Caco-2 (cell line): ENCODE results near the gene WWOX. TPM values are rescaled to one million over a fixed set of nuclear protein-coding genes. Genes with fewer than 3 reads are reported as not detected.
A peak's percentile ranks its signal among the peaks of the same experiment; 100 is the strongest.

Source experiments
- BruUV-seq: library from RNA; stranded (reverse); fragments of 400-500 nt; replicated peaks from 2 replicates; lab custom pipeline; 2021; lab: Mats Ljungman, UMichigan
- CTCF ChIA-PET: fragments of 300-600 bp; sonication (Branson Sonifier 250); formaldehyde crosslinking; loops from one replicate; lab custom pipeline; 2022; ENCODE audit warnings: antibody characterized with exemption; lab: Charles Lee
- POLR2A ChIA-PET: fragments of 300-600 bp; sonication (Branson Sonifier 250); formaldehyde crosslinking; loops from one replicate; lab custom pipeline; 2022; ENCODE audit warnings: antibody characterized with exemption; lab: Charles Lee
- DNase-seq, 2 experiments: peaks; one replicate each; pipeline versions ENCODE4 v3.0.0 to v3.0.0-alpha.2; 2020 to 2022
- H3K27me3 ChIP-seq: replicated peaks from 2 replicates; pipeline ENCODE4 v1.6.0; 2011; ENCODE audit warnings: low read length; ENCODE audit not compliant: control insufficient read depth, insufficient read depth
- H3K36me3 ChIP-seq: 2 replicates; pipeline ENCODE4 v1.5.1; 2011; ENCODE audit warnings: low read length; ENCODE audit not compliant: control insufficient read depth, insufficient read depth
- H3K4me1 ChIP-seq: fragments of 250-450 bp; sonication (Bioruptor Pico); 2 replicates; pipeline ENCODE4 v1.5.1; 2020; ENCODE audit warnings: mild to moderate bottlenecking
- H3K4me3 ChIP-seq: 2 replicates; pipeline ENCODE4 v1.5.1; 2011; ENCODE audit warnings: low read depth, mild to moderate bottlenecking, control low read depth, low read length
- H3K9me3 ChIP-seq: fragments of 250-450 bp; sonication (Bioruptor Pico); 2 replicates; pipeline ENCODE4 v1.5.1; 2020; ENCODE audit warnings: mild to moderate bottlenecking, moderate library complexity
- H3K27ac Mint-ChIP-seq: one replicate; pipeline ENCODE4 v1.8.0; 2022; ENCODE audit warnings: mixed read lengths; ENCODE audit not compliant: unreplicated experiment
- H3K27me3 Mint-ChIP-seq: one replicate; pipeline ENCODE4 v1.8.0; 2022; ENCODE audit warnings: mixed read lengths; ENCODE audit not compliant: insufficient read depth, unreplicated experiment
- H3K36me3 Mint-ChIP-seq: one replicate; pipeline ENCODE4 v1.8.0; 2022; ENCODE audit warnings: mild to moderate bottlenecking, mixed read lengths; ENCODE audit not compliant: insufficient read depth, unreplicated experiment
- H3K4me1 Mint-ChIP-seq: one replicate; pipeline ENCODE4 v1.8.0; 2022; ENCODE audit warnings: low read depth, mixed read lengths; ENCODE audit not compliant: unreplicated experiment
- H3K4me3 Mint-ChIP-seq: one replicate; pipeline ENCODE4 v1.8.0; 2022; ENCODE audit warnings: mild to moderate bottlenecking, moderate library complexity, mixed read lengths; ENCODE audit not compliant: unreplicated experiment
- H3K9me3 Mint-ChIP-seq: one replicate; pipeline ENCODE4 v1.8.0; 2022; ENCODE audit warnings: mixed read lengths; ENCODE audit not compliant: unreplicated experiment
- CTCF ChIP-seq, 2 experiments: fragments of 200-600 bp in 1 of 2; IDR thresholded peaks; 1 replicate in 1 of 2; 2 replicates in 1 of 2; pipeline versions ENCODE4 v1.5.1 to v1.8.0; 2011 to 2022; ENCODE audit warnings: antibody characterized with exemption in 1 of 2, control low read depth in 1 of 2, inconsistent platforms in 1 of 2, low read depth in 1 of 2, low read length in 1 of 2, mild to moderate bottlenecking in 1 of 2, moderate library complexity in 1 of 2; ENCODE audit not compliant: insufficient read depth in 1 of 2, severe bottlenecking in 1 of 2, unreplicated experiment in 1 of 2
- intact Hi-C: fragments of 100-400 bp; cut with micrococcal nuclease; formaldehyde crosslinking; loops from one replicate; pipeline ENCODE4 v1.10.0; 2022; ENCODE audit not compliant: unreplicated experiment
- total RNA-seq: library from RNA; stranded (reverse); gene quantifications from 2 replicates; pipeline ENCODE4 v1.2.3, GENCODE V29; 2022

WWOX gene
- total RNA-seq, 1 experiment from 2014 or later, result 45.0 TPM

GRCh38 chr16:78920621-78921020, 821.2 kb downstream of the WWOX start:
- no peak for DNase-seq
- no peaks in the 10 kb centered on the region for H3K4me1 Mint-ChIP-seq
- H3K27ac Mint-ChIP-seq, result no peak overlapping the region
- BruUV-seq, result no TSS peak
- Histone ChIP-seq H3K4me3 (no peak overlapping the region), H3K4me1 (no peaks in the 10 kb centered on the region), H3K36me3 (no peaks in the 10 kb centered on the region), H3K27me3 (no peaks in the 10 kb centered on the region), H3K9me3 (peaks cover 5% of the 10 kb centered on the region)
- no peak overlapping the region for H3K4me3 Mint-ChIP-seq
- ChIA-PET CTCF (no interaction called here), POLR2A (no interaction called here)
- no peak for TF ChIP-seq CTCF (IDR thresholded peaks at IDR 0.05; ENCODE audit: insufficient read depth in 1 of 2, low read depth in 1 of 2, low read length in 1 of 2, severe bottlenecking in 1 of 2, unreplicated experiment in 1 of 2)
- H3K36me3 Mint-ChIP-seq, result no peaks in the 10 kb centered on the region
- intact Hi-C loops, result no loop called here
- no peaks in the 10 kb centered on the region for H3K27me3 Mint-ChIP-seq
- peaks cover 29% of the 10 kb centered on the region for H3K9me3 Mint-ChIP-seq

GRCh38 chr16:78925083-78925767, 825.8 kb downstream of the WWOX start:
- peak; percentile 64 to 71 for TF ChIP-seq CTCF (IDR thresholded peaks at IDR 0.05; ENCODE audit: insufficient read depth in 1 of 2, low read depth in 1 of 2, low read length in 1 of 2, severe bottlenecking in 1 of 2, unreplicated experiment in 1 of 2)
- DNase-seq, result peak; percentile 38 to 42
- H3K27ac Mint-ChIP-seq, result no peak overlapping the region
- no peaks in the 10 kb centered on the region for H3K4me1 Mint-ChIP-seq
- peaks cover 34% of the 10 kb centered on the region for H3K9me3 Mint-ChIP-seq
- Histone ChIP-seq H3K36me3 (no peaks in the 10 kb centered on the region), H3K4me3 (no peak overlapping the region), H3K9me3 (peaks cover 5% of the 10 kb centered on the region), H3K27me3 (no peaks in the 10 kb centered on the region), H3K4me1 (no peaks in the 10 kb centered on the region)
- no peaks in the 10 kb centered on the region for H3K36me3 Mint-ChIP-seq
- ChIA-PET POLR2A (no interaction called here), CTCF (no interaction called here)
- no peaks in the 10 kb centered on the region for H3K27me3 Mint-ChIP-seq
- H3K4me3 Mint-ChIP-seq, result no peak overlapping the region
- BruUV-seq, result no TSS peak
- intact Hi-C loops, result loop anchor here (1.0 kb wide), 1 partner anchor 677 kb away; no protein-coding TSS in a partner anchor

GRCh38 chr16:78926723-78927210, 827.3 kb downstream of the WWOX start:
- no peak for TF ChIP-seq CTCF (IDR thresholded peaks at IDR 0.05; ENCODE audit: insufficient read depth in 1 of 2, low read depth in 1 of 2, low read length in 1 of 2, severe bottlenecking in 1 of 2, unreplicated experiment in 1 of 2)
- ChIA-PET POLR2A (no interaction called here), CTCF (interaction anchor here (0.6 kb wide), 1 partner anchor 673 kb away, joined by 7 read pairs; no protein-coding TSS in a partner anchor)
- Histone ChIP-seq H3K9me3 (peaks cover 4% of the 10 kb centered on the region), H3K4me3 (no peak overlapping the region), H3K36me3 (no peaks in the 10 kb centered on the region), H3K27me3 (no peaks in the 10 kb centered on the region), H3K4me1 (no peaks in the 10 kb centered on the region)
- peaks cover 22% of the 10 kb centered on the region for H3K9me3 Mint-ChIP-seq
- no peak overlapping the region for H3K4me3 Mint-ChIP-seq
- BruUV-seq, result no TSS peak
- intact Hi-C loops, result no loop called here
- no peaks in the 10 kb centered on the region for H3K4me1 Mint-ChIP-seq
- H3K27ac Mint-ChIP-seq, result no peak overlapping the region
- H3K36me3 Mint-ChIP-seq, result no peaks in the 10 kb centered on the region
- DNase-seq, result no peak
- H3K27me3 Mint-ChIP-seq, result no peaks in the 10 kb centered on the region
